Psoas muscle (tissue), 8 donors: ENCODE measurements around the gene NFYB. TPM values are rescaled to one million over a fixed set of nuclear protein-coding genes. Genes with fewer than 3 reads are reported as not detected.
"Not testable (repeated sequence)": the region's sequence is repeated elsewhere in the genome, so short reads cannot be mapped to it uniquely, and the experiment has no call there.

Experiments
- ATAC-seq, 4 donors: fragments of 200-7000 bp; cut with Tn5 transposase; one replicate each; pipeline ENCODE4 v1.9.1; 2020; ENCODE audit warnings: moderate library complexity in 3 of 4, mild to moderate bottlenecking in 2 of 4
- DNase-seq, 2 donors: peaks; one replicate each; pipeline ENCODE4 v3.0.0-alpha.2; 2020
- H3K27ac ChIP-seq: fragments of 200-600 bp; one replicate; pipeline ENCODE4 v1.8.0; 2022
- H3K27me3 ChIP-seq, 3 donors: fragments of 200-600 bp in 1 of 3; one replicate each; pipeline versions ENCODE4 v1.6.1 to v1.8.0; 2013 to 2022; ENCODE audit warnings: low read length in 2 of 3, mild to moderate bottlenecking in 2 of 3, moderate library complexity in 1 of 3; ENCODE audit not compliant: insufficient read depth in 3 of 3
- H3K36me3 ChIP-seq, 2 donors: fragments of 200-600 bp in 1 of 2; one replicate each; pipeline versions ENCODE4 v1.6.1 to v1.8.0; 2013 to 2022; ENCODE audit warnings: low read depth in 1 of 2, mild to moderate bottlenecking in 1 of 2, moderate library complexity in 1 of 2; ENCODE audit not compliant: insufficient read depth in 1 of 2
- H3K4me1 ChIP-seq: fragments of 200-600 bp; one replicate; pipeline ENCODE4 v1.8.0; 2022
- H3K4me3 ChIP-seq: fragments of 200-600 bp; one replicate; pipeline ENCODE4 v1.8.0; 2022; ENCODE audit warnings: mild to moderate bottlenecking
- H3K9me3 ChIP-seq: fragments of 200-600 bp; one replicate; pipeline ENCODE4 v1.8.0; 2022
- WGBS, 3 donors: extraction: QIAGEN DNeasy Blood & Tissue Kit; methylation state at CpG; one replicate each; pipeline versions ENCODE4 v1.1.6 to v1.1.7; 2013; 5-methylcytosine and 5-hydroxymethylcytosine counted together
- intact Hi-C, 2 donors: fragments of 100-400 bp; cut with DNase I; formaldehyde crosslinking; loops; one replicate each; pipeline versions ENCODE4 v1.11.0 to v1.14.2; 2022
- polyA plus RNA-seq, 3 donors: library from polyadenylated mRNA; stranded (reverse); fragments of 200-250 nt; gene quantifications; one replicate each; pipeline ENCODE4 v1.2.3, GENCODE V29; 2013
- total RNA-seq, 4 donors: library from RNA; stranded (reverse); fragmentation: NEBNext Ultra II Directional in 2 of 4; extraction: Animal tissue kit (Norgen Biotek cat#: 25700) in 2 of 4; gene quantifications; one replicate each; pipeline versions ENCODE4 v1.2.1 to v1.2.4, GENCODE V29; 2021 to 2023
- TF ChIP-seq, protein P1 (sequence below): fragments of 200-600 bp; IDR thresholded peaks from one replicate; pipeline ENCODE4 v1.8.0; 2022; ENCODE audit warnings: antibody characterized with exemption
- donor health status: healthy with polysubstance abuse.
- donor health status: DM: no; HTN: no; CAD: no; lungs with moderate emphysema.
- donor health status: Bipolar disorder and iron deficiency.
- donor health status: healthy.
- donor health status: DM: yes; HTN: yes; CAD: no.
- donor health status: DM: no; HTN: no; CAD: no.
- donor health status: DM: no; HTN: no; CAD: no.
- donor health status: DM: yes; HTN: yes; CAD: no.

The NFYB gene
- total and polyA plus RNA-seq, 7 donors = 10.1 to 32.2 (median 20.1) TPM

GRCh38 chr12:104177336-104177662, 39.3 kb upstream of the NFYB start:
- DNase-seq = no peak
- no peak overlapping the region for H3K4me3 ChIP-seq
- TF ChIP-seq, protein P1, sequence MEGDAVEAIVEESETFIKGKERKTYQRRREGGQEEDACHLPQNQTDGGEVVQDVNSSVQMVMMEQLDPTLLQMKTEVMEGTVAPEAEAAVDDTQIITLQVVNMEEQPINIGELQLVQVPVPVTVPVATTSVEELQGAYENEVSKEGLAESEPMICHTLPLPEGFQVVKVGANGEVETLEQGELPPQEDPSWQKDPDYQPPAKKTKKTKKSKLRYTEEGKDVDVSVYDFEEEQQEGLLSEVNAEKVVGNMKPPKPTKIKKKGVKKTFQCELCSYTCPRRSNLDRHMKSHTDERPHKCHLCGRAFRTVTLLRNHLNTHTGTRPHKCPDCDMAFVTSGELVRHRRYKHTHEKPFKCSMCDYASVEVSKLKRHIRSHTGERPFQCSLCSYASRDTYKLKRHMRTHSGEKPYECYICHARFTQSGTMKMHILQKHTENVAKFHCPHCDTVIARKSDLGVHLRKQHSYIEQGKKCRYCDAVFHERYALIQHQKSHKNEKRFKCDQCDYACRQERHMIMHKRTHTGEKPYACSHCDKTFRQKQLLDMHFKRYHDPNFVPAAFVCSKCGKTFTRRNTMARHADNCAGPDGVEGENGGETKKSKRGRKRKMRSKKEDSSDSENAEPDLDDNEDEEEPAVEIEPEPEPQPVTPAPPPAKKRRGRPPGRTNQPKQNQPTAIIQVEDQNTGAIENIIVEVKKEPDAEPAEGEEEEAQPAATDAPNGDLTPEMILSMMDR = no peak
- H3K27me3 ChIP-seq = no peaks in the 10 kb centered on the region
- no peaks in the 10 kb centered on the region for H3K36me3 ChIP-seq
- no peak for ATAC-seq
- peaks cover 20% of the 10 kb centered on the region for H3K4me1 ChIP-seq
- WGBS, 3 donors = 25 to 42% (median 31%) methylated on average over 2 of the region's 2 CpGs
- no peak overlapping the region for H3K27ac ChIP-seq
- intact Hi-C loops = no loop called here
- no peaks in the 10 kb centered on the region for H3K9me3 ChIP-seq

DNA sequence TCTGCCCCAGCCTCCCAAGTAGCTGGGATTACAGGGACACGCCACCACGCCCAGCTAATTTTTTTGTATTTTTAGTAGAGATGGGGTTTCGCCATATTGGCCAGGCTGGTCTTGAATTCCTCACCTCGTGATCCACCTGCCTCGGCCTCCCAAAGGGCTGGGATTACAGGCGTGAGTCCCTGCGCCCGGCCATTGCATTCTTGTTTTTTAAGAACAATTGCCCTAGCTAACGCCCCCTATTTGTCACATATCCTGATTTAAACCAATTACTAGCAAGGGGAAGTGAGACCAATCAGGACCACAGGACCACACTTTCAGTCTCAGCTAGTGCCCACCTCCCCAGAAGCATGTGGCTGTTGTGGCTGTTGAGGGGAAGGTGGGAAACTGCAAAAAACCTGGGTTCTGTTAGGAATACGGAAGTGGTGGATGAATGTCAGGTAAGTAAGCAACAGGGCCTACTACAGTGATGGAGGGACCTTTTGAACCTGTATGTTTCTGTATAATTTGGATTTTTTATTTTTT, 37.8 kb upstream of the NFYB start:
- TF ChIP-seq, protein P1 = no peak

GRCh38 chr12:104173804-104174203, 35.8 kb upstream of the NFYB start:
- H3K4me3 ChIP-seq, H3K9me3 ChIP-seq, ATAC-seq, H3K27ac ChIP-seq, H3K4me1 ChIP-seq, H3K27me3 ChIP-seq, DNase-seq, H3K36me3 ChIP-seq, intact Hi-C loops: not testable (repeated sequence)
- 82 to 98% (median 92%) methylated on average over 5 of the region's 5 CpGs for WGBS, 3 donors

More for the DNA sequence above, 37.8 kb upstream of the NFYB start:
- H3K27me3 ChIP-seq = no peaks in the 10 kb centered on the region
- no peaks in the 10 kb centered on the region for H3K9me3 ChIP-seq
- DNase-seq (no peak), ATAC-seq (no peak)
- 81 to 89% (median 85%) methylated on average over 10 of the region's 10 CpGs for WGBS, 3 donors
- H3K4me3 ChIP-seq = no peak overlapping the region
- intact Hi-C loops = no loop called here
- H3K4me1 ChIP-seq = peaks cover 7% of the 10 kb centered on the region
- no peaks in the 10 kb centered on the region for H3K36me3 ChIP-seq
- H3K27ac ChIP-seq = no peak overlapping the region

DNA sequence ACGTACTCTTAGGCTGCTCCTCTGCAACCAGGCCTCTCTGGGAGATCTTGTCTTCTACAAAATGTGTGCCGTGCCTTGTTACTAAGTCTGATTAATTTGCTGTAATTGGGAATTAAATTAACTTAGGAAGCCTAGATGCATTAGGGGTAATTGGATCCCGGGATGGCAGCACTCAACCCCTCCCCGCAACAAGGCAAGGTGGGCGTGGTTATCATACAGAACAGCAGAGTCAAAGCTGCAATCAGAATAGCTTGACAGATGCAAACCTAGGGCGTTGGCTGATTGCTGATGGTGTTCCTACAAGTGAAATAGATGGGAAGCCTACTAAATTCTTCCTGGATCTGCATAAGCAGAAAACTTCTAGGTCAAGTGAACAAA, 34.5 kb upstream of the NFYB start:
- H3K9me3 ChIP-seq = no peaks in the 10 kb centered on the region
- TF ChIP-seq, protein P1 = no peak
- no peak for DNase-seq

DNA sequence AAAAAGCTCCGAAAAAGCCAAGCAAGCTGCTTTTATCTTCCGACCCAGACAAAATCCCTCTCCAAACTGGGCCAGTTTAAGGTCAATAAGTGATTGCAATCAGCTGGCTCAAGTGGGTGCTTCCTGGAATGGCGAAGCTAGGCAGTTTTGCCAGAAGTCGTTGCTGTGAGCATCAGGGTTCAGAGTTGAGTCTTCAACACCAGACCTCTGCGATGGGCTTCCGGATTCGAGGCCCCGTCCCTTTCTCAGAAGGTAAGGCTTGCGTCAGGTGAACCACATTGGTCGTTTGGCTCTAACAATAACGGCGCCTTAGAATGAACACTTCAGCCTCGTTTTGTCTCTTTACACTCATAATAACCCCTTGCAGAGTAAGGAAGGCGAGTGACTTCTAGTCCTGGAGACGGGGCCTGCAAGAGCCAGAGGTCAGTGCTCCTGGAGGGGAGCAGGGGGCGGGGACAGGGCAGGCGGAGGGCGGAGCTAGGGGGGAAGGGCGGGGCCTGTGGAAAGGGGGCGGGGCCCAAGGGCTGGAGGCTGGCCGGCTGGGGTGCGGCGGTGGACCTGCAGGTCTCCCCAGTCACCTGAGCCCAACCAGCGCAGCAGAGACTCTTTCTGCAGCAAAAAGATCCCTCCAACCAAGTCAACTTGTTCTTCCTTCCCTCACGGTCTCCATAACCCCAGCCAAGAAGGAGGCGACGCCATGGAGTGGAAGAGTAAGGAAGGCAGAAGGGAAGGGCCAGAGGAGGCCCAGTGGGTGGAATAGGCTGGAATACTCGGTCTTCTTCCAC, 34.0 kb upstream of the NFYB start:
- TF ChIP-seq, protein P1 = no peak
- Histone ChIP-seq H3K27me3 (peaks cover 0 to 2% (median 0%) of the 10 kb centered on the region in 3 donors), H3K36me3 (no peaks in the 10 kb centered on the region), H3K4me1 (no peaks in the 10 kb centered on the region), H3K4me3 (no peak overlapping the region), H3K27ac (no peak overlapping the region), H3K9me3 (no peaks in the 10 kb centered on the region)
- intact Hi-C loops = no loop called here
- ATAC-seq (no peak), DNase-seq (no peak)
- 84 to 90% (median 86%) methylated on average over 28 of the region's 28 CpGs for WGBS, 3 donors

More for the DNA sequence above, 34.5 kb upstream of the NFYB start:
- ATAC-seq = no peak
- 88 to 95% (median 90%) methylated on average over 6 of the region's 6 CpGs for WGBS, 3 donors
- H3K4me1 ChIP-seq = no peaks in the 10 kb centered on the region
- no peak overlapping the region for H3K4me3 ChIP-seq
- H3K27ac ChIP-seq = no peak overlapping the region
- intact Hi-C loops = no loop called here
- peaks cover 0 to 2% (median 0%) of the 10 kb centered on the region in 3 donors for H3K27me3 ChIP-seq
- H3K36me3 ChIP-seq = no peaks in the 10 kb centered on the region
